Fibroblast of skin of right biceps (primary cell): ENCODE data around the gene IL12B.
"Not testable (repeated sequence)": the region's sequence is repeated elsewhere in the genome, so short reads cannot be mapped to it uniquely, and the experiment has no call there.

Experiments
- DNase-seq: peaks from one replicate; pipeline ENCODE4 v3.0.0-alpha.2; 2013

IL12B gene

DNA sequence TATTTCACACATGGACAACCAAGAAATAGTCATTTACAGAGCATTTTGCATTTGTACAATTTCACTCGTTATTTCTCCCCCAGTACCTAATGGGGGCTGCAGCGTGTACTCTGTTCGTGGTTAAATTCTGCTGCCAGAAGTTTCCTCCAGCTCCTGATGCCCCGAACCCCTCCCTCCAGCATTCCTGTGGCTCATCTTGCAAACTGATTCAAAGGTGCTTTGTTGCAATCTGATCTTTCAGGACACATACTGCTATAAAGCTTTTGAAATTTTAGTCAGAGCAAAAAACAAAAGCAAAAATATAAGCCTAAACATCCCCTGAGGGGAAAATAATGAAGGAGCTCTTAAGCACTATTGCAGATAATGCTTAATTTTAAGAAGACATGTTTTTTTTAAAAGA, 39.5 kb downstream of the IL12B start:
- DNase-seq: peak; percentile 50

DNA sequence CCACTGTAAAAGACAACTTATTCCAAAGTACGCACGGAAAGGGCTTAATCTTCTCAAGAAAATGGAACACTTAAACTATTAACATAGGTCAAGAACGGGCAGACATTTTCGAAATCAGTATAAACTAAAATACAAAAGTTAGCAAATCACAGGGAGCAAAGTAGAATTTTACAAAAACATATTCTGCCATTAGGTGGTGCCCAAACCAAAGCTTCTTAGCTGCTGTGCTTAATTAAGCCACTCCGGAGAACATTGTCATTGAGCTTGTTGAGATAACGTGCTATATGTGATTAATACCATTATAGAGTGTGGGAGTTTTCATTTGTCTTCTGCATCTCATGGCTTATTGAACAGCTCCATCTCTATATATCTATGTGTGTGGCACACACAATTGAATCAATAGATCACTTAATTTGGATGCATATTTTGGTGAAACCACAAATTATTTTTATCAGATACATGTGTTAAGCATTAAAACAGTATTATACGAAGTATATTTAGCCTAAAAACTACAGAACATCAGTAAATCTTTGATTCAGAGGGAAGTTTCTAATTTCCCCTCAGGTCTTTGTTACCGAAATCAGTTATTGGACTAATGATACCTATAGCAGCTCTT, 43.8 kb downstream of the IL12B start:
- peak; percentile 52 for DNase-seq

DNA sequence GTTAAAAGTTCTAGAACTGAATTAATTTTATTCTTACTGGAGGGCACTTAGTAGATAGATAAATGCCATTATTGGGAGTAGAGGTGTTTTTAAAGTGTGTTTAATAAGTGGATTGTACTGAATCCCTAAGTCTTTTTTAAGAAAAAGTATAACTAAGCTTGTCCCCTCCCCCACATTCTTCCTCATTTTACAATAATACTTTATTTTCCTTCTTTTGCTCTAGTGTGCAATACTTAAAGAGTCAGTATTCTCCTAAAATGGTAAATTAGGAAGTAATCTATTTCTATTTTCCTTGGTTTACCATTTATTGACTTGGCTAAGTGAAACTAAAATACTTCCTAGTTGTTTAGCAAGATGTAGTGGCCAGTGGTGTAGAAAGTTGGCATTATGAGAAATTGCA, 55.6 kb downstream of the IL12B start:
- DNase-seq: no peak

DNA sequence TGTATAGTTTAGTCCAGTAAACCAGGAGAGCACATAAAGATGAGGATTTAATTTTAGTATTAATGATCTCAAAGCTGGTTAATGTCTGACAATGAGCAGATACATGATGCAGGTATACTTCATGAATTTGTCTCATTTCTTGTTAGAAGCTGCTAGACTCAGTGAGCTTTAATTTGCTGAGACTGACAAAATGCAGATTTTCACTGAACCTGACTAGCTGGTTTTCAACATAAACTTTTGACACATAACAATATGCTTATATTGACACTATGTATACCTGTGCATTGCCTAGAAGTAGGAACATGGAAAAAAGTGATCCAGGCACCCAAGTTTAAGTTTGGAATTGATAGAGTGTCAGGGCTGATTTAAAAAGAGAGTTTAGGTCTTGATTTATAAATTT, 56.4 kb downstream of the IL12B start:
- no peak for DNase-seq

DNA sequence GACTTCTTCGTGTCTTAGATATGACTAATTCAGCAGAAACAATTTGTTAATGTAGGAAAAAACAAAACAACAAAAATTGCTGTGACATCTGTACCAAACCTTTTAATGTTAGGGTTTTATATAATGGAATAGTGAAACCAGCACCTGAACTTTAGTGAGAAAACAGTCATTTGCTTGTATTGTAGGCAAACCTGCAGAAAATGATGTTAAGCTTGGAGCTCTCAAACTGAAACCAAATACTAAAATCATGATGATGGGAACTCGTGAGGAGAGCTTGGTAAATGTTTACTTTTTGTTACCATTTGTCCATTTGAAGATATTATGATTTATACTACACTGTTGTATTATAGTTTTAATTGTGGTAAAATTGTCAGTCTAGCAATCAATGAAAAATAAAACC, 60.6 kb downstream of the IL12B start:
- DNase-seq: no peak

DNA sequence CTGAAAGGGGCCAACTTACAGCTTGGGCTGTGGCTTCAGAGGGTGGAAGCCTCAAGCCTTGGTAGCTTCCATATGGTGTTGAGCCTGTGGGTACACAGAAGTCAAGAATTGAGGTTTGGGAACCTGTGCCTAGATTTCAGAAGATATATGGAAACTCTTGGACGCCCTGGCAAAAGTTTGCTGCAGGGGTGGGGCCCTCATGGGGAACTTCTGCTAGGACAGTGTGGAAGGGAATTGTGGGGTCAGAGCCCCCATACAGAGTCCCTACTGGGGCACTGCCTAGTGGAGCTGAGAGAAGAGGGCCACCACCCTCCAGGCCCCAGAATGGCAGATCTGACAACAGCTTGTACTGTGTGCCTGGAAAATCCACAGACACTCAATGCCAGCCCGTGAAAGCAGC, 63.5 kb downstream of the IL12B start:
- DNase-seq: not testable (repeated sequence)
